Measurements from ENCODE around the gene PTPRJ.

DNA sequence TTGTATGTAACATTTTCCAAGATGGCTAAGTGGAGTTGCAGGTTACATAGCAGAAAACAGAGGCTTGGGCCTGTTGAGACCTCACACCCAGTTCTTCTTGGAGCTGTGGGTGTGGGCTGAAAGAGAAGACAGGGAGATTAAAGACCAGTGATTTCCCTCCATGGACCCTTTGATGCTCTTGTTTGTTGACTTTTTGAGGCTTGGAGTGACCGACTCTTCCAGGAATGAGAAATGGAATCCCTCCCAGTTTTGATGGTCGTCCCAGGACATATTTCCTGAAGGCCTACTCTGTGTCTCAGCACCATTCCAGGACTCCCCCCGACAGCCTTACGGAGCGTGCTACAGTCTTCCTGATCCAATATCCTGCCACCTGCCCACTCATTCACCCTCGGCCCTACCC is 96.9 kb downstream of the PTPRJ start:
- TF ChIP-seq, protein P1, sequence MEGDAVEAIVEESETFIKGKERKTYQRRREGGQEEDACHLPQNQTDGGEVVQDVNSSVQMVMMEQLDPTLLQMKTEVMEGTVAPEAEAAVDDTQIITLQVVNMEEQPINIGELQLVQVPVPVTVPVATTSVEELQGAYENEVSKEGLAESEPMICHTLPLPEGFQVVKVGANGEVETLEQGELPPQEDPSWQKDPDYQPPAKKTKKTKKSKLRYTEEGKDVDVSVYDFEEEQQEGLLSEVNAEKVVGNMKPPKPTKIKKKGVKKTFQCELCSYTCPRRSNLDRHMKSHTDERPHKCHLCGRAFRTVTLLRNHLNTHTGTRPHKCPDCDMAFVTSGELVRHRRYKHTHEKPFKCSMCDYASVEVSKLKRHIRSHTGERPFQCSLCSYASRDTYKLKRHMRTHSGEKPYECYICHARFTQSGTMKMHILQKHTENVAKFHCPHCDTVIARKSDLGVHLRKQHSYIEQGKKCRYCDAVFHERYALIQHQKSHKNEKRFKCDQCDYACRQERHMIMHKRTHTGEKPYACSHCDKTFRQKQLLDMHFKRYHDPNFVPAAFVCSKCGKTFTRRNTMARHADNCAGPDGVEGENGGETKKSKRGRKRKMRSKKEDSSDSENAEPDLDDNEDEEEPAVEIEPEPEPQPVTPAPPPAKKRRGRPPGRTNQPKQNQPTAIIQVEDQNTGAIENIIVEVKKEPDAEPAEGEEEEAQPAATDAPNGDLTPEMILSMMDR (conservative IDR thresholded peaks at IDR 0.05 in 1 of 2, IDR thresholded peaks at IDR 0.05 in 1 of 2; ENCODE audit: low read depth in 1 of 2, low read length in 2 of 2), result no peak
- no peak for TF ChIP-seq EZH2 (IDR thresholded peaks at IDR 0.05; ENCODE audit: low read length, missing control alignments)
